Activated CD4-positive, alpha-beta T cell treated with anti-CD3 and anti-CD28 coated beads, Interleukin-2, amount 50 U/mL, for 48 hours (primary cell): ENCODE data around the gene PODNL1.

ENCODE experiments used
- DNase-seq, 2 experiments: peaks; one replicate each; pipeline ENCODE4 v3.0.0-alpha.2; 2020

Gene PODNL1, protein sequence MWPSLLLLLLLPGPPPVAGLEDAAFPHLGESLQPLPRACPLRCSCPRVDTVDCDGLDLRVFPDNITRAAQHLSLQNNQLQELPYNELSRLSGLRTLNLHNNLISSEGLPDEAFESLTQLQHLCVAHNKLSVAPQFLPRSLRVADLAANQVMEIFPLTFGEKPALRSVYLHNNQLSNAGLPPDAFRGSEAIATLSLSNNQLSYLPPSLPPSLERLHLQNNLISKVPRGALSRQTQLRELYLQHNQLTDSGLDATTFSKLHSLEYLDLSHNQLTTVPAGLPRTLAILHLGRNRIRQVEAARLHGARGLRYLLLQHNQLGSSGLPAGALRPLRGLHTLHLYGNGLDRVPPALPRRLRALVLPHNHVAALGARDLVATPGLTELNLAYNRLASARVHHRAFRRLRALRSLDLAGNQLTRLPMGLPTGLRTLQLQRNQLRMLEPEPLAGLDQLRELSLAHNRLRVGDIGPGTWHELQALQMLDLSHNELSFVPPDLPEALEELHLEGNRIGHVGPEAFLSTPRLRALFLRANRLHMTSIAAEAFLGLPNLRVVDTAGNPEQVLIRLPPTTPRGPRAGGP

DNA sequence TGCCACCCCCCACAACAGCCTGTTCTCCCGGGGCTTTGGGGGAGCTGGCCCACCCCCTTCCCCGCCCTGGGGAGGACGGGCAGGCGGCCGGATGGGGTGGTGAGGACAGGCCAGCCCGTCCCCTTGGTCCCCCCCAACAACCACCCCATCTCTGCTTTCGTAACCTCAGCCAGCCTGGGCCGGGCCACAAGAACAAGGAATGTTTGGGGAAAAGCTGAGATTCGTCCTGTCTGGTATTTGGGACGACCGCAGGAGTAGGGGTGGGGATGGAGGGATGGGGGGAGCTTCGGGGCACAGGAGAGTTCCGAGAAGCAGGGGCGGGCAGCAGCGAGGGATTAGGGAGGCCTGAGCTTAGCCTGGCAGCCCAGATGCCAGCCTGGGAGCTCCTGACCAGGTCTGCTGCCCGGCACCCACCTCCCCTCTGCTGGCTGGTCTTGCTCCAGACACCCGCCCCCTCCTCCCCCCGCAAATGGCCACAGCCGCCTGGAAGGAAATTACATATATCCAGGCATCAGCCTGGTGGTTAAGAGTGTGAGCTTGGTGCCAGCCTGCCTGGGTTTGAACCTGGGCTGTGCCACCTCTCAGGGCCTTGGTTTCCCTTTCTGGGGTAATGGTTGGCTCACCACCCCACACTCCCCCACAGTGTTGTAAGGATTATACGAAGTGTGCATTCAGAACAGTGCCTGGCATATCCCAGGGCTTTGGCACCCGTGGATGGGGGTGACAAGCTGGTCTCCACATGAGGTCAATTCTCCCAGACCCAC is at the start of gene PODNL1:
PODNL1 (minus strand) TSS at position 117 of the 764 bp plus-strand sequence. CDS start 236 bp downstream, outside the sequence.
- no peak for DNase-seq

DNA sequence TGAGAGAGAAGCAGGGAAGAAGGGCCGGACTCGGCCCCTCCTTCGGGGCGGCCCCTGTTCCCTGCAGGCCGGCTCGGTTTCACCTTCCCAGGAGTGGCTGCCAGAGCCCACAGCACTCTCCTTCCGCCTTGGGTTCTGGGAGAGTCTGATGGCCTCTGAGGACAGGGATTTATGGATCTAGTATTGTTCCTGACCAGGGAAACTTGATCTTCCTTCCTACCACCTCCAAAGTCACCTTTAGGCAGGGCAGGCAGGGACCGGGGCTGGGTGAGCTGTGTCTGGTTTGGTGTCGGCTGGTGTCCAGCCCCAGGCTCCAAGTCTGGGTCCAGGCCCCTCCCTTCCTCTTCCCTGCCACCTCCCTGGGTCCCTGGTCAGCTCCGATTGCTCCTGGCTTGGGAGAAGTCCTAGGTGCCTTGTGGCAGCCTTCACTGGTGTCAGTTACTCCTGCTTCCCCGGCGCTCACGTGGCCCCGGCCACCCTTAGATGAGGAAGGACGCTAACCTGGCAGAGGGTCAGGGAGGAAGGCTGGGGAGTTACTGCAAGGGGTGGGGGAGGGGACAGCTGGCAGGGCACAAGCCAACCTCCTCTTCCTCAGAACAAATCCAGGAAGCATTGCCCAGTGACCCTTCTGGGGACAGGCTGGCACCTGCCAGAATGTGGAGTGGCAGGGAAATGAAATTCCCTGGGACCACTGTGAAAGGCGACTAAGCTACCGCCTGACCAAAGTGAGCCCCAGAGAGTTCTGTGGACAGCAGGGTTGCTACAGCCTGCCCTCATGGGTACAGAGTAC is 49.1 kb upstream of the PODNL1 start:
- no peak for DNase-seq

GRCh38 chr19:13986348-13986904 is 48.2 kb upstream of the PODNL1 start:
- peak; percentile 98 to 99 for DNase-seq

DNA sequence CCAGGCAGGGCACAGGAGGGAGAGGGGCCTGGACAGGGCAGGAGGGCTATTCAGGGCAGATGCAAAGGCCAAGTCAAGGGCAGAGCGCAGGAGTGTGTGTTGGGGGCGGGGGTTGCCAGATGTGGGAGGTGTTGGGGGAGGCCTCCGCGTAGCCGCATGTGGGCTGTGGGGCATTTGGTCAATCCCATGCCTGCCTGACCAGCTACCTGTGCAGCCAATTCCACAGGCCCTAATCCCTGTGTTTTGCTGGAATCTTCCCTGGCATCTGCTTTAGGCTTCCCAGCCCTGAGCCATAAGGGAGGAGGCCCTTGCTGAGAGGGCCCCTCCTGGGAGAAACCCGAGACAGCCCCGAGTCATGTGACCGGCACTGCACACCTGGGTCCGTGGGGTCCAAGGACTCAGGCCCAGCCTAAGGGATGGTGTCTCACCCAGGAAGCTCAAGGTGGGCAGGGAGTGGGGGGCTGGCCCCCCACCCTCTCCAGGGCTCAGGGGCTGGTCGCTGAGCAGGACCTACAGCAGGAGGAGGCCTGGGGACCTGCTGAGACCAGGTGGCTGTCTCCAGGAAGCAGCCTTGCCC is 47.6 kb upstream of the PODNL1 start:
- DNase-seq, result peak in 1 of 2 experiments; percentile 32

- DNase-seq, result peak; percentile 27 to 33
Measured at GRCh38 chr19:13984875-13985741, 46.9 kb upstream of the PODNL1 start.

DNA sequence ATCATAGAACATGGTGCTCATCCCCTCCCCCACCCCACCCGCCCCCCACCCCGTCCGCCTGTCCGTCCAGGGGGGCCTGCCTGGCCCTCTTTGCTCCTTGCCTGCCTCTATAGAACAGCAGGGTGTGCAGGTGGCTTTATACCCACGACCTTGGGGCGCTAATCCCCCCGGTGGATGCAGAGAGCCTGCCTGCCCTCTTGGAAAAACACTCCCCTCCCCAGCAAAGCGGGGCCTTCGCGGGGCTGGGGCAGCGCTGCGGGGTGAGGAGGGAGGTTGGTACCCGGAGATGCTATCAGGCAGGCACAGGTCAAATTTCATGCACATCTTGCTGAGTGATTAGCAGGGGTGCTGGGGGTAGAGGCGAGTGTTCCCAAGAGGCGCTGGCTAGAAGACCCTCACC is 46.0 kb upstream of the PODNL1 start:
- no peak for DNase-seq

DNA sequence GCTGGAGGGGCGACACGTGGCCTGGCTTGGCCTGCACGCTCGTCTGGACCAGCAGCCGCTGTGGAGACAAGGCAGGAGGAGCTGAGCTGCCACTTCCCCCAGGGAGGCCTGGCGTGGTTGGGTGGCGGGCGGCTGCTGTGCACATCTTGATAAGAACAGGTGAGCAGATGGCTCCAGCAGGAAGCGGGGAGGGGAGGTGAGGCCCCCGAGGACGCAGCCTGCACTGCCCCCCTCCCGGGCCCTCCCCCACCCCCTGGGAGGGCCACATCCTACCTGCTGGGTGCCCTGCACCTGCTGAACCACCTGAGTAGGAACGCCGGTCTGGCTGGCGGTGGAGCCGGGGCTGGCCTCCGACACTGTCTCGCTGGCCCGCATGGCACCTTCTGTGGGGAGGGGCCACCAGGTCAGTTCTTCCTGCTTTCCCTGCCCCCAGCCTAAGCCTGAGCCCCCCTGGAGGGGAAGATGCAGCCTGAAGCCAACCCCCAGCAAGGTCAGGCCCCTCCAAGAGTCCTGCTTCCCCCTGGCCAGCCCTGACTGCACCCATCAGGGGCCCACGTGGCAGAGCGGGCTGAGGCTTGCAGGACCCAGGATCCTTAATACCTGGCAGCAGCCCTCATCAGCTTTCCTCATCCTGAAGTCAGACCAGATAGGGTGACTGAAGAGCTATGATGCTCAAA is 45.1 kb upstream of the PODNL1 start:
- DNase-seq, result no peak

- no peak for DNase-seq
Measured at GRCh38 chr19:13982773-13983172, 44.6 kb upstream of the PODNL1 start.

GRCh38 chr19:13981988-13982501 is 43.8 kb upstream of the PODNL1 start:
- DNase-seq, result no peak

DNA sequence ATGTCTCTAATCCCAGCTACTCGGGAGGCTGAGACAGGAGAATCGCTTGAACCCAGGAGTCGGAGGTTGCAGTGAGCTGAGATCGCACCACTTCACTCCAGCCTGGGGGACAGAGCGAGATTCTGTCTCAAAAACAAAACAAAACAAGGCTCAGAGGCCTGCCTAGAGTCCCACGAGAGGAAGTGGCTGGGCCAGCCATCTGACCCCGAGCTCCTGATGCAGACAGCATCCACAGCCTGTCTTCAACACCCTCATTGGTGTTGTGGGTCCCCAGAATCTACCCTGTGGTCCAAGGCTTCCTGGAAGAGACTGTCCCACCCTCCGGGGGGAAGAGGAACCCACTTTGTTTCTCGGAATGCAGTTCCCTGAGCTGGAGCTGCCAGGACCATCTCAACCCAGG is 43.2 kb upstream of the PODNL1 start:
- no peak for DNase-seq

- no peak for DNase-seq
Measured at GRCh38 chr19:13981021-13981420, 42.8 kb upstream of the PODNL1 start.

- DNase-seq, result no peak
Measured at GRCh38 chr19:13980340-13980739, 42.1 kb upstream of the PODNL1 start.

- no peak for DNase-seq
Measured at GRCh38 chr19:13979686-13980085, 41.5 kb upstream of the PODNL1 start.

DNA sequence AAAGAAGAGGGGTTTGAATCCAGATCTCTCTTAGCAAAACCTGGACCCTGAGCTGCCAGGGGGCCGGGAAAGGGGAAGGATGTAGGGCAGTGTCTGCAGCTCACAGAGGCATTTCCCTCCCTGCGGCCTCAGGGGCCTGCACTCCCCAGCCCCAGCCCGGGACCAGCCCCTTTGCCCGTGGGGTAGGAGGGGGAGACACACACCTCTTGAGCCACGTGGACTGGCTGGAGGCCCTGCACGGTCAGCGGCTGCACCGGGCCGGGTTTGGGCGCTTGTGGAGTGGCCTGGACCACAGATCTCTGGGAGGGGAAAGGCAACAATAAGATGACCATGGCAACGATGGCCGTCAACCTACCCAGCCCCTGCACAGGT is 41.0 kb upstream of the PODNL1 start:
- no peak for DNase-seq

- DNase-seq, result peak; percentile 29 to 44
Measured at GRCh38 chr19:13978351-13979243, 40.4 kb upstream of the PODNL1 start.

- DNase-seq, result no peak
Measured at GRCh38 chr19:13977803-13978202, 39.6 kb upstream of the PODNL1 start.

DNA sequence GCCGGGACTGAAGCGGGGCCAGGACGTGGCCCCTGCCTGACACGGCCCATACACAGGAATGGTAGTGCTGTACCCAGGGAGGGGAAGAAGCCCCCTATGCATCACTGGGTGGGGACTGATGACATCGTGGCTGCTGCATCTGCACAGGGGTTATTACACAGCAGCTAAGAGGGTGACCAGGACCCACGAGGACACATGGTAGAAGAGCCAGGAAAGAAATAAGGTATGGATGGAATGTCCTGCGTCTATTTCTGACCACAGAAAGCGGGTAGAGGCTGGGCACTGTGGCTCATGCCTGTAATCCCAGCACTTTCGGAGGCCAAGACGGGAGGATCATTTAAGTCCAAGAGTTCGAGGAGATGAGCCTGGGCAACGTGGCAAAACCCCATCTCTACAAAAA is 38.2 kb upstream of the PODNL1 start:
- no peak for DNase-seq

DNA sequence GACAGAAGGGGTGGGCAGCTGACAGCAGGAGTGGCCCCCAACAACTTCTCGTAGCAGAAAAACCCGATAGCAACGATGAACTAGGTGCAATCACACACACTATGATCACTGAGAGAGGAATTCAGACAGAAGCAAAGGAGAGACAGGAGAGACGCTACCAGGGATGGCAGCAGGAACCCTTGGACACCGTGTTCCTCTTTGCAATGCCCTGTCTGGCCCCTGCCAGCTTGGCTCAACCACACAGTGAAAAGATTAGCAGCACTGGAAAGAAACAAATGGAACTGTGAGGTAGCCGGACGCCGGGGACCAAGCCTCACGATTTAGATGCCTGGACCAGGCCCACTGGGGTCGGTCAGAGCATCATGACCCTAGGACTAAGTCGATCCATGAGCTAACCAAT is 37.7 kb upstream of the PODNL1 start:
- no peak for DNase-seq

DNA sequence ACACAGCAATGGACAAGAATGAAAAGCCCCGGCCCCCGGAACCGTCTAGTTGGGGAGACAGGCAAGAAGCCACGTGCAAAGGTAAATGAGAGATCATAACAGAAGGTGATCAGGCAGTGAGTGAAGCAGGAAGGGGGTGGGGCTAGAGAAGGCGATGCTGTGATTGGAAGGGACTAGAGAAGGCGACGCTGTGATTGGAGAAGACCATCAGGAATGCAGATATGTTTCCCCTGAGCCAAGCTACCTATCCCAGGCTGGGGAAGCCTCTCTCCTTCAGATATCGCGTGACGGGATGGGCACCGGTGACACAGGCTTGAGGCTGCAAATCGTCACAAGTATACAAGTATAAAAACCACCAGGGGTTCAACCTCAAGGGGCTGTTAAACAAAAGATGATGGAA is 35.9 kb upstream of the PODNL1 start:
- DNase-seq, result peak; percentile 27 to 44
